GM23338 (cell line): ENCODE results near the gene RIT2. TPM values are rescaled to one million over a fixed set of nuclear protein-coding genes. Genes with fewer than 3 reads are reported as not detected.

Source experiments
- ATAC-seq: fragments of 200-7000 bp; cut with Tn5 transposase; 3 replicates; pipeline ENCODE4 v1.9.1; 2020
- DNase-seq: peaks from one replicate; pipeline ENCODE4 v3.0.0-alpha.2; 2015; ENCODE audit warnings: low spot score
- H2AFZ ChIP-seq: fragments of 200-600 bp; sonication (generic); 2 replicates; pipeline ENCODE4 v1.8.0; 2016; ENCODE audit warnings: antibody characterized with exemption, mild to moderate bottlenecking, moderate library complexity
- H3F3A ChIP-seq: fragments of 200-600 bp; sonication (generic); replicated peaks from 2 replicates; pipeline ENCODE4 v1.8.0; 2017; ENCODE audit warnings: antibody characterized with exemption, mixed run types, low read depth
- H3K27ac ChIP-seq: fragments of 200-600 bp; sonication (generic); 2 replicates; pipeline ENCODE4 v1.6.1; 2016; ENCODE audit warnings: low read depth
- H3K27me3 ChIP-seq: fragments of 200-600 bp; sonication (generic); 2 replicates; pipeline ENCODE4 v1.8.0; 2016; ENCODE audit warnings: mild to moderate bottlenecking, mixed run types, moderate library complexity; ENCODE audit not compliant: insufficient read depth
- H3K36me3 ChIP-seq: fragments of 200-600 bp; sonication (generic); 2 replicates; pipeline ENCODE4 v1.8.0; 2016; ENCODE audit warnings: mild to moderate bottlenecking; ENCODE audit not compliant: insufficient read depth
- H3K4me1 ChIP-seq: fragments of 200-600 bp; sonication (generic); 2 replicates; pipeline ENCODE4 v1.8.0; 2016; ENCODE audit warnings: mild to moderate bottlenecking, moderate library complexity; ENCODE audit not compliant: insufficient read depth
- H3K4me2 ChIP-seq: fragments of 200-600 bp; sonication (generic); 2 replicates; pipeline ENCODE4 v1.7.1; 2017; ENCODE audit warnings: mixed run types
- H3K4me3 ChIP-seq: fragments of 200-600 bp; sonication (generic); 2 replicates; pipeline ENCODE4 v1.6.1; 2016; ENCODE audit warnings: mixed run types
- H3K79me2 ChIP-seq: fragments of 200-600 bp; sonication (generic); replicated peaks from 2 replicates; pipeline ENCODE4 v1.8.0; 2017; ENCODE audit warnings: mild to moderate bottlenecking; ENCODE audit not compliant: insufficient read depth
- H3K9me2 ChIP-seq: fragments of 200-600 bp; sonication (generic); 2 replicates; pipeline ENCODE4 v1.8.0; 2017; ENCODE audit not compliant: insufficient read depth
- H4K20me1 ChIP-seq: fragments of 200-600 bp; sonication (generic); replicated peaks from 2 replicates; pipeline ENCODE4 v1.8.0; 2017; ENCODE audit warnings: mild to moderate bottlenecking; ENCODE audit not compliant: insufficient read depth
- H3K27ac Mint-ChIP-seq: 2 replicates; pipeline ENCODE4 v1.8.0; 2020; ENCODE audit warnings: inconsistent platforms, mild to moderate bottlenecking, moderate library complexity, mixed read lengths
- H3K27me3 Mint-ChIP-seq: 3 replicates; pipeline ENCODE4 v1.8.0; 2022; ENCODE audit warnings: low read depth, mild to moderate bottlenecking, moderate library complexity, mixed read lengths, inconsistent platforms; ENCODE audit not compliant: insufficient read depth, poor library complexity
- H3K36me3 Mint-ChIP-seq: 3 replicates; pipeline ENCODE4 v1.8.0; 2021; ENCODE audit warnings: low read depth, mild to moderate bottlenecking, inconsistent platforms, moderate library complexity, mixed read lengths
- H3K4me1 Mint-ChIP-seq: 3 replicates; pipeline ENCODE4 v1.8.0; 2020; ENCODE audit warnings: mild to moderate bottlenecking, inconsistent platforms, mixed read lengths
- H3K4me3 Mint-ChIP-seq: 3 replicates; pipeline ENCODE4 v1.8.0; 2021; ENCODE audit warnings: moderate library complexity, mild to moderate bottlenecking, inconsistent platforms, mixed read lengths
- H3K9me3 Mint-ChIP-seq: 3 replicates; pipeline ENCODE4 v1.8.0; 2020; ENCODE audit warnings: moderate library complexity, mild to moderate bottlenecking, inconsistent platforms, mixed read lengths
- CREB1 ChIP-seq: fragments of 250-450 bp; sonication (Bioruptor Pico); IDR thresholded peaks from 2 replicates; pipeline ENCODE4 v1.5.0; 2020; ENCODE audit warnings: low read depth, mild to moderate bottlenecking, moderate library complexity
- EZH2 ChIP-seq: fragments of 200-600 bp; sonication (generic); IDR thresholded peaks from one replicate; pipeline ENCODE4 v1.8.0; 2017; ENCODE audit warnings: antibody characterized with exemption, mild to moderate bottlenecking, low read depth; ENCODE audit not compliant: unreplicated experiment
- NANOG ChIP-seq: IDR thresholded peaks from 2 replicates; pipeline ENCODE4 v1.6.1; 2016; ENCODE audit warnings: antibody characterized with exemption, borderline replicate concordance
- POLR2AphosphoS5 ChIP-seq: IDR thresholded peaks from 2 replicates; pipeline ENCODE4 v1.6.1; 2016; ENCODE audit warnings: antibody characterized with exemption, low read depth
- STAT1 ChIP-seq: IDR thresholded peaks from one replicate; pipeline ENCODE4 v1.6.1; 2016; ENCODE audit warnings: antibody characterized with exemption; ENCODE audit not compliant: unreplicated experiment
- ZNF331 ChIP-seq: fragments of 250-450 bp; sonication (Bioruptor Pico); IDR thresholded peaks from 2 replicates; pipeline ENCODE4 v1.5.0; 2020; ENCODE audit warnings: low read depth, mild to moderate bottlenecking, moderate library complexity
- polyA plus RNA-seq: library from polyadenylated mRNA; unstranded; fragments of >200 nt; fragmentation: Nextera tagmentation; extraction: Ambion mirVana; gene quantifications from 2 replicates; pipeline ENCODE4 v1.2.1, GENCODE V29; 2016
- total RNA-seq: library from RNA; depleted of rRNA; stranded (reverse); fragments of >200 nt; shearing (Covaris generic); gene quantifications from 2 replicates; pipeline ENCODE4 v1.2.3, GENCODE V29; 2014
- TF ChIP-seq, protein P1 (sequence below), 2 experiments: fragments of 200-600 bp in 1 of 2; sonication (generic) in 1 of 2; conservative IDR thresholded peaks; 2 replicates each; pipeline versions ENCODE4 v1.5.1 to v1.6.1; 2016 to 2017; ENCODE audit warnings: antibody characterized with exemption in 2 of 2, low read depth in 2 of 2, mild to moderate bottlenecking in 2 of 2, moderate library complexity in 1 of 2
- TF ChIP-seq, protein P2 (sequence below): fragments of 250-450 bp; sonication (Bioruptor Pico); IDR thresholded peaks from 2 replicates; pipeline ENCODE4 v1.5.0; 2020; ENCODE audit warnings: mild to moderate bottlenecking, moderate library complexity
- TF ChIP-seq, protein P3 (sequence below): IDR thresholded peaks from 2 replicates; pipeline ENCODE4 v1.6.1; 2016; ENCODE audit warnings: antibody characterized with exemption

Gene RIT2
- total and polyA plus RNA-seq, 2 experiments from 2014 or later: 1.9 to 8.8 TPM

DNA sequence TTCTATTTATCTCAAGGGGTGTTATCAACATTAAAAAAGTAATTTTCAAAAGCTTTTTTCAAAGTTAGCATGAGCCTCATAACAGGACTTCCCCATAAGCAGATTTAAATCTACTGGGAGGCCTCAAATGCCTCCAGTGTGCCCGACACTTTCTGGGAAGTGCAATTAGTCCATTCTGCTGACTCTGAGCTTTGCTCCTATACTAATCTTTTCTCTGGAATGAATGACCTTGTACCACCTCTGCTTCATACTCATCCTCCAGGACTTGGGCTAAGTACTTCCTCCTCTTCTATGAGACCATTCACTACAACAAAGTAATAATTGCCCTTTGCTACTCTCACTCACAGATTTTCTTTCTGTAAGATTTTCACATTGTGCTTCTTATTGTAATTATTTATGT, 111.1 kb downstream of the RIT2 start:
- Mint-ChIP-seq H3K9me3 (peaks cover 3% of the 10 kb centered on the region; the same call in 1 of the 3 replicates), H3K4me1 (peaks cover 23% of the 10 kb centered on the region), H3K27ac (0 out of 2 replicates have a peak overlapping the region, but pooled peaks have one; percentile 17), H3K4me3 (no peak overlapping the region), H3K36me3 (no peaks in the 10 kb centered on the region), H3K27me3 (no peaks in the 10 kb centered on the region)
- TF ChIP-seq CREB1 (CRISPR knock-in tag) (no peak), EZH2 (no peak), STAT1 (no peak), NANOG (no peak), ZNF331 (CRISPR knock-in tag) (no peak), POLR2AphosphoS5 (no peak)
- TF ChIP-seq, protein P1, sequence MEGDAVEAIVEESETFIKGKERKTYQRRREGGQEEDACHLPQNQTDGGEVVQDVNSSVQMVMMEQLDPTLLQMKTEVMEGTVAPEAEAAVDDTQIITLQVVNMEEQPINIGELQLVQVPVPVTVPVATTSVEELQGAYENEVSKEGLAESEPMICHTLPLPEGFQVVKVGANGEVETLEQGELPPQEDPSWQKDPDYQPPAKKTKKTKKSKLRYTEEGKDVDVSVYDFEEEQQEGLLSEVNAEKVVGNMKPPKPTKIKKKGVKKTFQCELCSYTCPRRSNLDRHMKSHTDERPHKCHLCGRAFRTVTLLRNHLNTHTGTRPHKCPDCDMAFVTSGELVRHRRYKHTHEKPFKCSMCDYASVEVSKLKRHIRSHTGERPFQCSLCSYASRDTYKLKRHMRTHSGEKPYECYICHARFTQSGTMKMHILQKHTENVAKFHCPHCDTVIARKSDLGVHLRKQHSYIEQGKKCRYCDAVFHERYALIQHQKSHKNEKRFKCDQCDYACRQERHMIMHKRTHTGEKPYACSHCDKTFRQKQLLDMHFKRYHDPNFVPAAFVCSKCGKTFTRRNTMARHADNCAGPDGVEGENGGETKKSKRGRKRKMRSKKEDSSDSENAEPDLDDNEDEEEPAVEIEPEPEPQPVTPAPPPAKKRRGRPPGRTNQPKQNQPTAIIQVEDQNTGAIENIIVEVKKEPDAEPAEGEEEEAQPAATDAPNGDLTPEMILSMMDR (conservative IDR thresholded peaks at IDR 0.05; ENCODE audit: low read depth in 2 of 2): no peak
- TF ChIP-seq, protein P2, sequence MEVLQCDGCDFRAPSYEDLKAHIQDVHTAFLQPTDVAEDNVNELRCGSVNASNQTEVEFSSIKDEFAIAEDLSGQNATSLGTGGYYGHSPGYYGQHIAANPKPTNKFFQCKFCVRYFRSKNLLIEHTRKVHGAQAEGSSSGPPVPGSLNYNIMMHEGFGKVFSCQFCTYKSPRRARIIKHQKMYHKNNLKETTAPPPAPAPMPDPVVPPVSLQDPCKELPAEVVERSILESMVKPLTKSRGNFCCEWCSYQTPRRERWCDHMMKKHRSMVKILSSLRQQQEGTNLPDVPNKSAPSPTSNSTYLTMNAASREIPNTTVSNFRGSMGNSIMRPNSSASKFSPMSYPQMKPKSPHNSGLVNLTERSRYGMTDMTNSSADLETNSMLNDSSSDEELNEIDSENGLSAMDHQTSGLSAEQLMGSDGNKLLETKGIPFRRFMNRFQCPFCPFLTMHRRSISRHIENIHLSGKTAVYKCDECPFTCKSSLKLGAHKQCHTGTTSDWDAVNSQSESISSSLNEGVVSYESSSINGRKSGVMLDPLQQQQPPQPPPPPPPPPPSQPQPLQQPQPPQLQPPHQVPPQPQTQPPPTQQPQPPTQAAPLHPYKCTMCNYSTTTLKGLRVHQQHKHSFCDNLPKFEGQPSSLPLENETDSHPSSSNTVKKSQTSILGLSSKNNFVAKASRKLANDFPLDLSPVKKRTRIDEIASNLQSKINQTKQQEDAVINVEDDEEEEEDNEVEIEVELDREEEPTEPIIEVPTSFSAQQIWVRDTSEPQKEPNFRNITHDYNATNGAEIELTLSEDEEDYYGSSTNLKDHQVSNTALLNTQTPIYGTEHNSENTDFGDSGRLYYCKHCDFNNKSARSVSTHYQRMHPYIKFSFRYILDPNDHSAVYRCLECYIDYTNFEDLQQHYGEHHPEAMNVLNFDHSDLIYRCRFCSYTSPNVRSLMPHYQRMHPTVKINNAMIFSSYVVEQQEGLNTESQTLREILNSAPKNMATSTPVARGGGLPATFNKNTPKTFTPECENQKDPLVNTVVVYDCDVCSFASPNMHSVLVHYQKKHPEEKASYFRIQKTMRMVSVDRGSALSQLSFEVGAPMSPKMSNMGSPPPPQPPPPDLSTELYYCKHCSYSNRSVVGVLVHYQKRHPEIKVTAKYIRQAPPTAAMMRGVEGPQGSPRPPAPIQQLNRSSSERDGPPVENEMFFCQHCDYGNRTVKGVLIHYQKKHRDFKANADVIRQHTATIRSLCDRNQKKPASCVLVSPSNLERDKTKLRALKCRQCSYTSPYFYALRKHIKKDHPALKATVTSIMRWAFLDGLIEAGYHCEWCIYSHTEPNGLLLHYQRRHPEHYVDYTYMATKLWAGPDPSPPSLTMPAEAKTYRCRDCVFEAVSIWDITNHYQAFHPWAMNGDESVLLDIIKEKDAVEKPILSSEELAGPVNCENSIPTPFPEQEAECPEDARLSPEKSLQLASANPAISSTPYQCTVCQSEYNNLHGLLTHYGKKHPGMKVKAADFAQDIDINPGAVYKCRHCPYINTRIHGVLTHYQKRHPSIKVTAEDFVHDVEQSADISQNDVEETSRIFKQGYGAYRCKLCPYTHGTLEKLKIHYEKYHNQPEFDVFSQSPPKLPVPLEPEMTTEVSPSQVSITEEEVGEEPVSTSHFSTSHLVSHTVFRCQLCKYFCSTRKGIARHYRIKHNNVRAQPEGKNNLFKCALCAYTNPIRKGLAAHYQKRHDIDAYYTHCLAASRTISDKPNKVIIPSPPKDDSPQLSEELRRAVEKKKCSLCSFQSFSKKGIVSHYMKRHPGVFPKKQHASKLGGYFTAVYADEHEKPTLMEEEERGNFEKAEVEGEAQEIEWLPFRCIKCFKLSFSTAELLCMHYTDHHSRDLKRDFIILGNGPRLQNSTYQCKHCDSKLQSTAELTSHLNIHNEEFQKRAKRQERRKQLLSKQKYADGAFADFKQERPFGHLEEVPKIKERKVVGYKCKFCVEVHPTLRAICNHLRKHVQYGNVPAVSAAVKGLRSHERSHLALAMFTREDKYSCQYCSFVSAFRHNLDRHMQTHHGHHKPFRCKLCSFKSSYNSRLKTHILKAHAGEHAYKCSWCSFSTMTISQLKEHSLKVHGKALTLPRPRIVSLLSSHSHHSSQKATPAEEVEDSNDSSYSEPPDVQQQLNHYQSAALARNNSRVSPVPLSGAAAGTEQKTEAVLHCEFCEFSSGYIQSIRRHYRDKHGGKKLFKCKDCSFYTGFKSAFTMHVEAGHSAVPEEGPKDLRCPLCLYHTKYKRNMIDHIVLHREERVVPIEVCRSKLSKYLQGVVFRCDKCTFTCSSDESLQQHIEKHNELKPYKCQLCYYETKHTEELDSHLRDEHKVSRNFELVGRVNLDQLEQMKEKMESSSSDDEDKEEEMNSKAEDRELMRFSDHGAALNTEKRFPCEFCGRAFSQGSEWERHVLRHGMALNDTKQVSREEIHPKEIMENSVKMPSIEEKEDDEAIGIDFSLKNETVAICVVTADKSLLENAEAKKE (CRISPR knock-in tag): no peak
- TF ChIP-seq, protein P3, sequence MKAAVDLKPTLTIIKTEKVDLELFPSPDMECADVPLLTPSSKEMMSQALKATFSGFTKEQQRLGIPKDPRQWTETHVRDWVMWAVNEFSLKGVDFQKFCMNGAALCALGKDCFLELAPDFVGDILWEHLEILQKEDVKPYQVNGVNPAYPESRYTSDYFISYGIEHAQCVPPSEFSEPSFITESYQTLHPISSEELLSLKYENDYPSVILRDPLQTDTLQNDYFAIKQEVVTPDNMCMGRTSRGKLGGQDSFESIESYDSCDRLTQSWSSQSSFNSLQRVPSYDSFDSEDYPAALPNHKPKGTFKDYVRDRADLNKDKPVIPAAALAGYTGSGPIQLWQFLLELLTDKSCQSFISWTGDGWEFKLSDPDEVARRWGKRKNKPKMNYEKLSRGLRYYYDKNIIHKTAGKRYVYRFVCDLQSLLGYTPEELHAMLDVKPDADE: no peak
- Histone ChIP-seq H3K4me3 (no peak overlapping the region), H3K9me2 (0 out of 2 replicates have a peak, but pooled peaks cover 4% of the 10 kb centered on the region), H3K36me3 (no peaks in the 10 kb centered on the region), H3K4me1 (peaks cover 25% of the 10 kb centered on the region), H3K4me2 (no peak overlapping the region), H3K27ac (no peak overlapping the region), H3F3A (no peaks in the 10 kb centered on the region), H3K27me3 (no peaks in the 10 kb centered on the region), H3K79me2 (no peaks in the 10 kb centered on the region), H4K20me1 (no peaks in the 10 kb centered on the region), H2AFZ (no peak overlapping the region)
- ATAC-seq (no peak), DNase-seq (no peak)
